GM23338 (cell line): ENCODE results near the gene CYCS. TPM values are rescaled to one million over a fixed set of nuclear protein-coding genes. Genes with fewer than 3 reads are reported as not detected.
A peak's percentile ranks its signal among the peaks of the same experiment; 100 is the strongest.

Source experiments
- ATAC-seq: fragments of 200-7000 bp; cut with Tn5 transposase; 3 replicates; pipeline ENCODE4 v1.9.1; 2020
- DNase-seq: peaks from one replicate; pipeline ENCODE4 v3.0.0-alpha.2; 2015; ENCODE audit warnings: low spot score
- H2AFZ ChIP-seq: fragments of 200-600 bp; sonication (generic); 2 replicates; pipeline ENCODE4 v1.8.0; 2016; ENCODE audit warnings: antibody characterized with exemption, mild to moderate bottlenecking, moderate library complexity
- H3F3A ChIP-seq: fragments of 200-600 bp; sonication (generic); replicated peaks from 2 replicates; pipeline ENCODE4 v1.8.0; 2017; ENCODE audit warnings: antibody characterized with exemption, mixed run types, low read depth
- H3K27ac ChIP-seq: fragments of 200-600 bp; sonication (generic); 2 replicates; pipeline ENCODE4 v1.6.1; 2016; ENCODE audit warnings: low read depth
- H3K27me3 ChIP-seq: fragments of 200-600 bp; sonication (generic); 2 replicates; pipeline ENCODE4 v1.8.0; 2016; ENCODE audit warnings: mild to moderate bottlenecking, mixed run types, moderate library complexity; ENCODE audit not compliant: insufficient read depth
- H3K36me3 ChIP-seq: fragments of 200-600 bp; sonication (generic); 2 replicates; pipeline ENCODE4 v1.8.0; 2016; ENCODE audit warnings: mild to moderate bottlenecking; ENCODE audit not compliant: insufficient read depth
- H3K4me1 ChIP-seq: fragments of 200-600 bp; sonication (generic); 2 replicates; pipeline ENCODE4 v1.8.0; 2016; ENCODE audit warnings: mild to moderate bottlenecking, moderate library complexity; ENCODE audit not compliant: insufficient read depth
- H3K4me2 ChIP-seq: fragments of 200-600 bp; sonication (generic); 2 replicates; pipeline ENCODE4 v1.7.1; 2017; ENCODE audit warnings: mixed run types
- H3K4me3 ChIP-seq: fragments of 200-600 bp; sonication (generic); 2 replicates; pipeline ENCODE4 v1.6.1; 2016; ENCODE audit warnings: mixed run types
- H3K79me2 ChIP-seq: fragments of 200-600 bp; sonication (generic); replicated peaks from 2 replicates; pipeline ENCODE4 v1.8.0; 2017; ENCODE audit warnings: mild to moderate bottlenecking; ENCODE audit not compliant: insufficient read depth
- H3K9me2 ChIP-seq: fragments of 200-600 bp; sonication (generic); 2 replicates; pipeline ENCODE4 v1.8.0; 2017; ENCODE audit not compliant: insufficient read depth
- H4K20me1 ChIP-seq: fragments of 200-600 bp; sonication (generic); replicated peaks from 2 replicates; pipeline ENCODE4 v1.8.0; 2017; ENCODE audit warnings: mild to moderate bottlenecking; ENCODE audit not compliant: insufficient read depth
- H3K27ac Mint-ChIP-seq: 2 replicates; pipeline ENCODE4 v1.8.0; 2020; ENCODE audit warnings: inconsistent platforms, mild to moderate bottlenecking, moderate library complexity, mixed read lengths
- H3K27me3 Mint-ChIP-seq: 3 replicates; pipeline ENCODE4 v1.8.0; 2022; ENCODE audit warnings: low read depth, mild to moderate bottlenecking, moderate library complexity, mixed read lengths, inconsistent platforms; ENCODE audit not compliant: insufficient read depth, poor library complexity
- H3K36me3 Mint-ChIP-seq: 3 replicates; pipeline ENCODE4 v1.8.0; 2021; ENCODE audit warnings: low read depth, mild to moderate bottlenecking, inconsistent platforms, moderate library complexity, mixed read lengths
- H3K4me1 Mint-ChIP-seq: 3 replicates; pipeline ENCODE4 v1.8.0; 2020; ENCODE audit warnings: mild to moderate bottlenecking, inconsistent platforms, mixed read lengths
- H3K4me3 Mint-ChIP-seq: 3 replicates; pipeline ENCODE4 v1.8.0; 2021; ENCODE audit warnings: moderate library complexity, mild to moderate bottlenecking, inconsistent platforms, mixed read lengths
- H3K9me3 Mint-ChIP-seq: 3 replicates; pipeline ENCODE4 v1.8.0; 2020; ENCODE audit warnings: moderate library complexity, mild to moderate bottlenecking, inconsistent platforms, mixed read lengths
- CTCF ChIP-seq, 2 experiments: fragments of 200-600 bp in 1 of 2; sonication (generic) in 1 of 2; conservative IDR thresholded peaks; 2 replicates each; pipeline versions ENCODE4 v1.5.1 to v1.6.1; 2016 to 2017; ENCODE audit warnings: antibody characterized with exemption in 2 of 2, low read depth in 2 of 2, mild to moderate bottlenecking in 2 of 2, moderate library complexity in 1 of 2
- ETS1 ChIP-seq: IDR thresholded peaks from 2 replicates; pipeline ENCODE4 v1.6.1; 2016; ENCODE audit warnings: antibody characterized with exemption
- EZH2 ChIP-seq: fragments of 200-600 bp; sonication (generic); IDR thresholded peaks from one replicate; pipeline ENCODE4 v1.8.0; 2017; ENCODE audit warnings: antibody characterized with exemption, mild to moderate bottlenecking, low read depth; ENCODE audit not compliant: unreplicated experiment
- EZH2phosphoT487 ChIP-seq: fragments of 200-600 bp; sonication (generic); IDR thresholded peaks from one replicate; pipeline ENCODE4 v1.8.1; 2018; ENCODE audit warnings: antibody characterized with exemption; ENCODE audit not compliant: unreplicated experiment
- POLR2AphosphoS5 ChIP-seq: IDR thresholded peaks from 2 replicates; pipeline ENCODE4 v1.6.1; 2016; ENCODE audit warnings: antibody characterized with exemption, low read depth
- STAT1 ChIP-seq: IDR thresholded peaks from one replicate; pipeline ENCODE4 v1.6.1; 2016; ENCODE audit warnings: antibody characterized with exemption; ENCODE audit not compliant: unreplicated experiment
- ZNF114 ChIP-seq: fragments of 250-450 bp; sonication (Bioruptor Pico); IDR thresholded peaks from 2 replicates; pipeline ENCODE4 v1.5.0; 2020; ENCODE audit warnings: mild to moderate bottlenecking, moderate library complexity
- ZNF462 ChIP-seq: fragments of 250-450 bp; sonication (Bioruptor Pico); IDR thresholded peaks from 2 replicates; pipeline ENCODE4 v1.5.0; 2020; ENCODE audit warnings: mild to moderate bottlenecking, moderate library complexity
- polyA plus RNA-seq: library from polyadenylated mRNA; unstranded; fragments of >200 nt; fragmentation: Nextera tagmentation; extraction: Ambion mirVana; gene quantifications from 2 replicates; pipeline ENCODE4 v1.2.1, GENCODE V29; 2016
- total RNA-seq: library from RNA; depleted of rRNA; stranded (reverse); fragments of >200 nt; shearing (Covaris generic); gene quantifications from 2 replicates; pipeline ENCODE4 v1.2.3, GENCODE V29; 2014

CYCS gene
- total and polyA plus RNA-seq, 2 experiments from 2014 or later = 131 to 468 TPM

GRCh38 chr7:25171516-25171915 lies 46.5 kb upstream of the CYCS start:
- no peak for DNase-seq
- no peaks in the 10 kb centered on the region for H3F3A ChIP-seq
- H3K4me1 ChIP-seq = peaks cover 16% of the 10 kb centered on the region
- peak overlapping the region; percentile 44; the same call in 1 of the 2 replicates for H3K4me2 ChIP-seq
- Mint-ChIP-seq H3K4me3 (no peak overlapping the region), H3K36me3 (peaks cover 3% of the 10 kb centered on the region; the same call in 2 of the 3 replicates), H3K27ac (no peak overlapping the region), H3K9me3 (peaks cover 4% of the 10 kb centered on the region; the same call in 1 of the 3 replicates), H3K27me3 (peaks cover 4% of the 10 kb centered on the region), H3K4me1 (peaks cover 23% of the 10 kb centered on the region)
- no peak for TF ChIP-seq EZH2phosphoT487
- no peak for TF ChIP-seq CTCF (conservative IDR thresholded peaks at IDR 0.05; ENCODE audit: low read depth in 2 of 2)
- TF ChIP-seq ZNF114 = no peak
- no peak for TF ChIP-seq STAT1
- TF ChIP-seq POLR2AphosphoS5 = no peak
- ATAC-seq = peak; percentile 56
- no peaks in the 10 kb centered on the region for H4K20me1 ChIP-seq
- 0 out of 2 replicates have a peak overlapping the region, but pooled peaks have one; percentile 16 for H3K27ac ChIP-seq
- H2AFZ ChIP-seq = peak overlapping the region; percentile 34; the same call in 1 of the 2 replicates
- H3K27me3 ChIP-seq = no peaks in the 10 kb centered on the region
- H3K4me3 ChIP-seq = no peak overlapping the region
- H3K79me2 ChIP-seq = no peaks in the 10 kb centered on the region
- H3K9me2 ChIP-seq = no peaks in the 10 kb centered on the region
- no peaks in the 10 kb centered on the region for H3K36me3 ChIP-seq

- ATAC-seq (0 out of 3 replicates have a peak, but pooled peaks have one; percentile 25), DNase-seq (no peak)
- Histone ChIP-seq H3K4me3 (no peak overlapping the region), H3K27me3 (no peaks in the 10 kb centered on the region), H4K20me1 (no peaks in the 10 kb centered on the region), H3K4me2 (peak overlapping the region; percentile 44), H3K9me2 (no peaks in the 10 kb centered on the region), H2AFZ (peak overlapping the region; percentile 34; the same call in 1 of the 2 replicates), H3K36me3 (no peaks in the 10 kb centered on the region), H3K27ac (0 out of 2 replicates have a peak overlapping the region, but pooled peaks have one; percentile 16), H3K79me2 (no peaks in the 10 kb centered on the region), H3F3A (no peaks in the 10 kb centered on the region), H3K4me1 (peaks cover 16% of the 10 kb centered on the region)
- no peak for TF ChIP-seq EZH2
- Mint-ChIP-seq H3K36me3 (peaks cover 3% of the 10 kb centered on the region; the same call in 2 of the 3 replicates), H3K9me3 (peaks cover 4% of the 10 kb centered on the region; the same call in 1 of the 3 replicates), H3K4me1 (peaks cover 23% of the 10 kb centered on the region), H3K4me3 (no peak overlapping the region), H3K27me3 (peaks cover 4% of the 10 kb centered on the region), H3K27ac (no peak overlapping the region)
Measured at GRCh38 chr7:25171071-25171470, 46.0 kb upstream of the CYCS start.

GRCh38 chr7:25169683-25170082 lies 44.6 kb upstream of the CYCS start:
- no peak overlapping the region for H3K4me3 Mint-ChIP-seq
- H3K36me3 Mint-ChIP-seq = peaks cover 3% of the 10 kb centered on the region; the same call in 2 of the 3 replicates
- no peak overlapping the region for H3K27ac Mint-ChIP-seq
- Histone ChIP-seq H3K36me3 (no peaks in the 10 kb centered on the region), H3F3A (no peaks in the 10 kb centered on the region), H3K27ac (no peak overlapping the region), H2AFZ (no peak overlapping the region), H4K20me1 (no peaks in the 10 kb centered on the region), H3K4me2 (no peak overlapping the region), H3K27me3 (no peaks in the 10 kb centered on the region), H3K79me2 (no peaks in the 10 kb centered on the region), H3K4me3 (no peak overlapping the region), H3K9me2 (no peaks in the 10 kb centered on the region), H3K4me1 (peaks cover 16% of the 10 kb centered on the region)
- H3K4me1 Mint-ChIP-seq = peaks cover 23% of the 10 kb centered on the region
- ATAC-seq = no peak
- DNase-seq = no peak
- peaks cover 5% of the 10 kb centered on the region for H3K27me3 Mint-ChIP-seq
- H3K9me3 Mint-ChIP-seq = peaks cover 4% of the 10 kb centered on the region; the same call in 1 of the 3 replicates
- TF ChIP-seq ZNF462 (no peak), ETS1 (no peak)
